ENCODE results near the gene HIRA.

GRCh38 chr22:19358195-19358594 is 73.3 kb downstream of the HIRA start:
- no peak for TF ChIP-seq BRF2 (IDR thresholded peaks at IDR 0.05; ENCODE audit: borderline replicate concordance, insufficient read depth, insufficient read length)
- no peak for TF ChIP-seq RHOXF2B (CRISPR knock-in tag; conservative IDR thresholded peaks at IDR 0.05)
- TF ChIP-seq SP1 (CRISPR knock-in tag; IDR thresholded peaks at IDR 0.05): no peak
- TF ChIP-seq, protein P1, sequence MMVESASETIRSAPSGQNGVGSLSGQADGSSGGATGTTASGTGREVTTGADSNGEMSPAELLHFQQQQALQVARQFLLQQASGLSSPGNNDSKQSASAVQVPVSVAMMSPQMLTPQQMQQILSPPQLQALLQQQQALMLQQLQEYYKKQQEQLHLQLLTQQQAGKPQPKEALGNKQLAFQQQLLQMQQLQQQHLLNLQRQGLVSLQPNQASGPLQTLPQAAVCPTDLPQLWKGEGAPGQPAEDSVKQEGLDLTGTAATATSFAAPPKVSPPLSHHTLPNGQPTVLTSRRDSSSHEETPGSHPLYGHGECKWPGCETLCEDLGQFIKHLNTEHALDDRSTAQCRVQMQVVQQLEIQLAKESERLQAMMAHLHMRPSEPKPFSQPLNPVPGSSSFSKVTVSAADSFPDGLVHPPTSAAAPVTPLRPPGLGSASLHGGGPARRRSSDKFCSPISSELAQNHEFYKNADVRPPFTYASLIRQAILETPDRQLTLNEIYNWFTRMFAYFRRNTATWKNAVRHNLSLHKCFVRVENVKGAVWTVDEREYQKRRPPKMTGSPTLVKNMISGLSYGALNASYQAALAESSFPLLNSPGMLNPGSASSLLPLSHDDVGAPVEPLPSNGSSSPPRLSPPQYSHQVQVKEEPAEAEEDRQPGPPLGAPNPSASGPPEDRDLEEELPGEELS (CRISPR knock-in tag; IDR thresholded peaks at IDR 0.05; ENCODE audit: borderline replicate concordance): no peak
